ENCODE results near the gene EGLN2. TPM values are rescaled to one million over a fixed set of nuclear protein-coding genes. Genes with fewer than 3 reads are reported as not detected.

EGLN2 gene
- total and polyA plus RNA-seq, 2 of the 4 experiments (the other 2 are of a cell fraction) = 54.1 to 60.2 TPM

DNA sequence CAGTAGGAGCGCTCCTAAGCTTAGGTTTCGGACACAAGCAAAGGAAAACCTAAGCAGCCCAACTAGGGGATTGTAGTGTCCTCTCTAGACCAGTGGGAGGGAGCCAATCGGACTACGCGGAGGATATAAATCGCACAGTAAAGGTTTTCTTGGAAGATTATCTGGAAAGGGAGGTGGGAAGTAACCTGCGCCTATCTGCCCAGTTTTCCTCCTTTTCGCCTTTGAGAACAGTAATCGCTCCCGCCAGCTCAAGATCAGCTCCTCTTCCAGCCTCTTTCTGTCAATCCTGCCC lies 21.4 kb upstream of the EGLN2 start:
- Histone ChIP-seq H4K20me1 (ENCODE audit: insufficient read depth, low read length) (peaks cover 9% of the 10 kb centered on the region; the same call in 1 of the 2 replicates), H2BK15ac (ENCODE audit: low read depth, low read length) (peak overlapping the region; percentile 30; the same call in 1 of the 3 replicates), H4K8ac (ENCODE audit: low read depth in 2 of 2, low read length in 2 of 2) (peak overlapping the region; percentile 14 to 94), H3K9ac (ENCODE audit: low read depth, low read length) (peak overlapping the region; percentile 91), H3K18ac (ENCODE audit: low read depth, low read length) (peak overlapping the region; percentile 64), H2BK5ac (ENCODE audit: low read depth, low read length, poor library complexity, severe bottlenecking) (peak overlapping the region; percentile 88), H4K91ac (ENCODE audit: insufficient read depth, low read depth, low read length) (peak overlapping the region; percentile 67), H3K56ac (ENCODE audit: extremely low read depth, insufficient read depth, low read length) (peak overlapping the region; percentile 91), H3K14ac (replicated peaks; ENCODE audit: low read depth, low read length) (peak overlapping the region; percentile 94), H2BK20ac (ENCODE audit: low read depth, low read length) (no peak overlapping the region), H3K4ac (ENCODE audit: low read depth, low read length) (peak overlapping the region; percentile 91), H3K4me2 (ENCODE audit: low read depth, low read length) (peak overlapping the region; percentile 94), H3K23ac (ENCODE audit: low read depth, low read length) (peak overlapping the region; percentile 94), H4K5ac (ENCODE audit: low read depth, low read length) (peak overlapping the region; percentile 63), H3K79me1 (ENCODE audit: low read depth in 1 of 2, low read length in 2 of 2) (peaks cover 8 to 18% of the 10 kb centered on the region in 2 experiments; a peak in 3 of 4 replicates), H3K9me3 (ENCODE audit: control insufficient read depth, insufficient read depth, low read length) (no peaks in the 10 kb centered on the region), H3K4me1 (ENCODE audit: control insufficient read depth, insufficient read depth, low read length) (peaks cover 6% of the 10 kb centered on the region), H3K27me3 (ENCODE audit: control insufficient read depth, insufficient read depth, low read length) (no peaks in the 10 kb centered on the region), H3K36me3 (ENCODE audit: control insufficient read depth, insufficient read depth, low read length) (no peaks in the 10 kb centered on the region), H2AK9ac (replicated peaks; ENCODE audit: low read depth, low read length, poor library complexity) (peak overlapping the region; percentile 93), H2AK5ac (ENCODE audit: low read depth, low read length) (peak overlapping the region; percentile 38), H3K9me1 (ENCODE audit: insufficient read depth, low read length) (peaks cover 10% of the 10 kb centered on the region), H2BK120ac (ENCODE audit: low read depth, low read length) (0 out of 2 replicates have a peak overlapping the region, but pooled peaks have one; percentile 21), H3K4me3 (ENCODE audit: insufficient read depth, low read depth, low read length) (peak overlapping the region; percentile 64), H2AFZ (replicated peaks; ENCODE audit: low read length, poor library complexity) (peak overlapping the region; percentile 98), H3K27ac (ENCODE audit: insufficient read depth, low read length) (peak overlapping the region; percentile 89)
- POLR2A ChIA-PET (ENCODE audit: unreplicated experiment) = interaction anchor here (0.6 to 1.4 kb wide), 2 partner anchors 21 to 434 kb away, joined by 3 to 8 read pairs; partner anchors contain the start of gene EGLN2
- BruUV-seq (replicated peaks) = no TSS peak
- ATAC-seq (ENCODE audit: low read depth) (no peak), DNase-seq (no peak)
- intact Hi-C loops (cut with micrococcal nuclease) (no loop called here), in situ Hi-C loops (cut with MboI; ENCODE audit: low sequenced_read_pairs) (no loop called here), dilution Hi-C loops (cut with HindIII; ENCODE audit: low sequenced_read_pairs, unreplicated experiment) (no loop called here)
- TF ChIP-seq RAD21 (IDR thresholded peaks at IDR 0.05; ENCODE audit: low read length) = no peak
- CTCF ChIA-PET = interaction anchor here (0.6 to 2.0 kb wide), 2 partner anchors 21 to 115 kb away, joined by 3 to 6 read pairs; partner anchors contain the start of gene EGLN2
- 0% methylated on average over 3 of the region's 10 CpGs; no CpG with 5 or more reads in 1 of the 2 experiments for WGBS, 2 experiments (ENCODE audit: extremely low coverage in 2 of 2, insufficient read length in 1 of 2)
